Astrocyte (in vitro differentiated cells and primary cell): Measurements from ENCODE around the gene THSD7B. TPM values are rescaled to one million over a fixed set of nuclear protein-coding genes. Genes with fewer than 3 reads are reported as not detected.

Source experiments
- DNase-seq: peaks from one replicate; pipeline ENCODE4 v3.0.0-alpha.2; 2010; ENCODE audit warnings: low read depth
- FAIRE-seq: peaks from 2 replicates; lab custom pipeline; 2011; peaks lifted over from hg19 to GRCh38; lab: Jason Lieb, UNC
- H2AFZ ChIP-seq: 2 replicates; pipeline ENCODE4 v1.6.0; 2012; ENCODE audit warnings: low read depth, low read length, inconsistent platforms
- H3K27ac ChIP-seq: 2 replicates; pipeline ENCODE4 v1.5.1; 2011; ENCODE audit warnings: low read depth, low read length, inconsistent platforms
- H3K27me3 ChIP-seq: 2 replicates; pipeline ENCODE4 v1.6.0; 2011; ENCODE audit warnings: low read length, inconsistent platforms; ENCODE audit not compliant: insufficient read depth
- H3K36me3 ChIP-seq: 2 replicates; pipeline ENCODE4 v1.5.1; 2011; ENCODE audit warnings: low read length, inconsistent platforms; ENCODE audit not compliant: insufficient read depth
- H3K4me1 ChIP-seq: 2 replicates; pipeline ENCODE4 v1.5.1; 2011; ENCODE audit warnings: low read length, inconsistent platforms; ENCODE audit not compliant: insufficient read depth
- H3K4me2 ChIP-seq: 2 replicates; pipeline ENCODE4 v1.6.0; 2012; ENCODE audit warnings: low read length, inconsistent platforms
- H3K4me3 ChIP-seq: 2 replicates; pipeline ENCODE4 v1.5.1; 2011; ENCODE audit warnings: low read depth, mild to moderate bottlenecking, low read length, inconsistent platforms; ENCODE audit not compliant: insufficient read depth
- H3K79me2 ChIP-seq: 2 replicates; pipeline ENCODE4 v1.6.0; 2012; ENCODE audit warnings: mild to moderate bottlenecking, low read length, inconsistent platforms; ENCODE audit not compliant: insufficient read depth
- H3K9ac ChIP-seq: 2 replicates; pipeline ENCODE4 v1.6.0; 2012; ENCODE audit warnings: mild to moderate bottlenecking, low read length, inconsistent platforms
- H3K9me3 ChIP-seq: 2 replicates; pipeline ENCODE4 v1.5.1; 2012; ENCODE audit warnings: low read depth, mild to moderate bottlenecking, low read length, inconsistent platforms; ENCODE audit not compliant: insufficient read depth
- H4K20me1 ChIP-seq: 2 replicates; pipeline ENCODE4 v1.6.0; 2012; ENCODE audit warnings: low read length, inconsistent platforms; ENCODE audit not compliant: insufficient read depth
- H3K27ac Mint-ChIP-seq: one replicate; pipeline ENCODE4 v1.8.0; 2021; ENCODE audit warnings: mild to moderate bottlenecking, mixed read lengths; ENCODE audit not compliant: unreplicated experiment
- H3K27me3 Mint-ChIP-seq: one replicate; pipeline ENCODE4 v1.8.0; 2021; ENCODE audit warnings: low read depth, mixed read lengths; ENCODE audit not compliant: unreplicated experiment
- H3K36me3 Mint-ChIP-seq: one replicate; pipeline ENCODE4 v1.8.0; 2021; ENCODE audit warnings: low read depth, mixed read lengths; ENCODE audit not compliant: unreplicated experiment
- H3K4me1 Mint-ChIP-seq: one replicate; pipeline ENCODE4 v1.8.0; 2021; ENCODE audit warnings: low read depth, mixed read lengths; ENCODE audit not compliant: unreplicated experiment
- H3K4me3 Mint-ChIP-seq: one replicate; pipeline ENCODE4 v1.8.0; 2021; ENCODE audit warnings: mild to moderate bottlenecking, moderate library complexity, mixed read lengths; ENCODE audit not compliant: unreplicated experiment
- H3K9me3 Mint-ChIP-seq: one replicate; pipeline ENCODE4 v1.8.0; 2021; ENCODE audit warnings: mild to moderate bottlenecking, mixed read lengths; ENCODE audit not compliant: unreplicated experiment
- CTCF ChIP-seq: IDR thresholded peaks from 2 replicates; pipeline ENCODE4 v1.5.1; 2011; ENCODE audit warnings: low read depth, mild to moderate bottlenecking, inconsistent platforms, low read length, moderate library complexity; ENCODE audit not compliant: insufficient read depth
- EZH2 ChIP-seq: IDR thresholded peaks from 2 replicates; pipeline ENCODE4 v1.6.1; 2012; ENCODE audit warnings: mild to moderate bottlenecking, low read length, inconsistent platforms; ENCODE audit not compliant: insufficient read depth
- total RNA-seq: library from RNA; stranded (reverse); gene quantifications from 2 replicates; pipeline ENCODE4 v1.2.1, GENCODE V29; 2021

Gene THSD7B
- total RNA-seq, 1 donor from 2014 or later: 0.18 TPM

GRCh38 chr2:137173463-137173862 is 408.1 kb downstream of the THSD7B start:
- H3K27ac Mint-ChIP-seq: peak overlapping the region; percentile 2
- no peaks in the 10 kb centered on the region for H3K27me3 ChIP-seq
- no peak overlapping the region for H3K4me3 Mint-ChIP-seq
- no peak overlapping the region for H3K9ac ChIP-seq
- peak; percentile 94 for DNase-seq
- no peaks in the 10 kb centered on the region for H3K36me3 Mint-ChIP-seq
- peaks cover 24% of the 10 kb centered on the region for H3K4me1 Mint-ChIP-seq
- H3K27ac ChIP-seq: no peak overlapping the region
- H3K9me3 ChIP-seq: no peaks in the 10 kb centered on the region
- H4K20me1 ChIP-seq: no peaks in the 10 kb centered on the region
- H3K4me2 ChIP-seq: no peak overlapping the region
- H3K4me1 ChIP-seq: peaks cover 5% of the 10 kb centered on the region
- no peaks in the 10 kb centered on the region for H3K27me3 Mint-ChIP-seq
- no peak for TF ChIP-seq EZH2
- TF ChIP-seq CTCF: peak; percentile 69
- no peak overlapping the region for H2AFZ ChIP-seq
- no peaks in the 10 kb centered on the region for H3K9me3 Mint-ChIP-seq
- no peaks in the 10 kb centered on the region for H3K36me3 ChIP-seq
- H3K79me2 ChIP-seq: no peaks in the 10 kb centered on the region
- no peak overlapping the region for H3K4me3 ChIP-seq
- FAIRE-seq: no peak

GRCh38 chr2:137175246-137175645 is 409.9 kb downstream of the THSD7B start:
- Histone ChIP-seq H3K79me2 (no peaks in the 10 kb centered on the region), H4K20me1 (no peaks in the 10 kb centered on the region), H3K27ac (no peak overlapping the region), H3K36me3 (no peaks in the 10 kb centered on the region), H3K4me2 (no peak overlapping the region), H3K4me3 (no peak overlapping the region), H2AFZ (no peak overlapping the region), H3K9me3 (no peaks in the 10 kb centered on the region), H3K4me1 (peaks cover 5% of the 10 kb centered on the region), H3K27me3 (no peaks in the 10 kb centered on the region), H3K9ac (no peak overlapping the region)
- H3K27ac Mint-ChIP-seq: no peak overlapping the region
- no peak overlapping the region for H3K4me3 Mint-ChIP-seq
- DNase-seq (no peak), FAIRE-seq (no peak)
- TF ChIP-seq EZH2 (no peak), CTCF (no peak)
- H3K27me3 Mint-ChIP-seq: no peaks in the 10 kb centered on the region
- H3K36me3 Mint-ChIP-seq: no peaks in the 10 kb centered on the region
- H3K4me1 Mint-ChIP-seq: peaks cover 35% of the 10 kb centered on the region
- H3K9me3 Mint-ChIP-seq: no peaks in the 10 kb centered on the region

GRCh38 chr2:137178951-137179377 is 413.6 kb downstream of the THSD7B start:
- H3K4me1 ChIP-seq: no peaks in the 10 kb centered on the region
- DNase-seq: peak; percentile 44
- no peaks in the 10 kb centered on the region for H4K20me1 ChIP-seq
- no peak overlapping the region for H2AFZ ChIP-seq
- no peaks in the 10 kb centered on the region for H3K9me3 ChIP-seq
- Mint-ChIP-seq H3K36me3 (no peaks in the 10 kb centered on the region), H3K4me1 (peaks cover 12% of the 10 kb centered on the region), H3K4me3 (no peak overlapping the region), H3K27me3 (no peaks in the 10 kb centered on the region), H3K9me3 (no peaks in the 10 kb centered on the region), H3K27ac (peak overlapping the region; percentile 23)
- no peak overlapping the region for H3K27ac ChIP-seq
- H3K27me3 ChIP-seq: no peaks in the 10 kb centered on the region
- H3K79me2 ChIP-seq: no peaks in the 10 kb centered on the region
- FAIRE-seq: no peak
- TF ChIP-seq CTCF (no peak), EZH2 (no peak)
- H3K4me3 ChIP-seq: no peak overlapping the region
- peak overlapping the region; percentile 52 for H3K4me2 ChIP-seq
- H3K36me3 ChIP-seq: no peaks in the 10 kb centered on the region
- no peak overlapping the region for H3K9ac ChIP-seq
